Measurements from ENCODE around the gene MSI2.

MSI2 gene

GRCh38 chr17:57365420-57365819 lies 109.1 kb downstream of the MSI2 start:
- no peak for DNase-seq (ENCODE audit: low read depth in 2 of 2)

- DNase-seq (ENCODE audit: low read depth in 2 of 2), result no peak
Measured at GRCh38 chr17:57366177-57366557, 109.8 kb downstream of the MSI2 start.

- no peak for DNase-seq (ENCODE audit: low read depth in 2 of 2)
Measured at GRCh38 chr17:57366558-57367351, 110.4 kb downstream of the MSI2 start.

GRCh38 chr17:57368637-57369336 lies 112.5 kb downstream of the MSI2 start:
- DNase-seq (ENCODE audit: low read depth in 2 of 2), result no peak

- no peak for DNase-seq (ENCODE audit: low read depth in 2 of 2)
Measured at GRCh38 chr17:57369509-57369945, 113.2 kb downstream of the MSI2 start.

GRCh38 chr17:57370037-57370581 lies 113.8 kb downstream of the MSI2 start:
- no peak for DNase-seq (ENCODE audit: low read depth in 2 of 2)

GRCh38 chr17:57370619-57371018 lies 114.3 kb downstream of the MSI2 start:
- DNase-seq (ENCODE audit: low read depth in 2 of 2), result no peak

- DNase-seq (ENCODE audit: low read depth in 2 of 2), result no peak
Measured at GRCh38 chr17:57372156-57372555, 115.8 kb downstream of the MSI2 start.

GRCh38 chr17:57373048-57373447 lies 116.7 kb downstream of the MSI2 start:
- DNase-seq (ENCODE audit: low read depth in 2 of 2), result no peak

- no peak for DNase-seq (ENCODE audit: low read depth in 2 of 2)
Measured at GRCh38 chr17:57373756-57374155, 117.4 kb downstream of the MSI2 start.

GRCh38 chr17:57375040-57375769 lies 118.9 kb downstream of the MSI2 start:
- DNase-seq (ENCODE audit: low read depth in 2 of 2), result no peak

GRCh38 chr17:57375770-57376225 lies 119.5 kb downstream of the MSI2 start:
- no peak for DNase-seq (ENCODE audit: low read depth in 2 of 2)

- no peak for DNase-seq (ENCODE audit: low read depth in 2 of 2)
Measured at GRCh38 chr17:57377094-57377493, 120.8 kb downstream of the MSI2 start.

GRCh38 chr17:57379237-57379894 lies 123.0 kb downstream of the MSI2 start:
- DNase-seq (ENCODE audit: low read depth in 2 of 2), result no peak

- no peak for DNase-seq (ENCODE audit: low read depth in 2 of 2)
Measured at GRCh38 chr17:57379895-57380434, 123.6 kb downstream of the MSI2 start.

GRCh38 chr17:57381498-57381897 lies 125.2 kb downstream of the MSI2 start:
- DNase-seq (ENCODE audit: low read depth in 2 of 2), result no peak

GRCh38 chr17:57384219-57384618 lies 127.9 kb downstream of the MSI2 start:
- no peak for DNase-seq (ENCODE audit: low read depth in 2 of 2)

- DNase-seq (ENCODE audit: low read depth in 2 of 2), result no peak
Measured at GRCh38 chr17:57385975-57386374, 129.7 kb downstream of the MSI2 start.

- DNase-seq (ENCODE audit: low read depth in 2 of 2), result no peak
Measured at GRCh38 chr17:57387575-57387974, 131.3 kb downstream of the MSI2 start.

- no peak for DNase-seq (ENCODE audit: low read depth in 2 of 2)
Measured at GRCh38 chr17:57388131-57388725, 131.9 kb downstream of the MSI2 start.

GRCh38 chr17:57389473-57389872 lies 133.2 kb downstream of the MSI2 start:
- no peak for DNase-seq (ENCODE audit: low read depth in 2 of 2)

Data from stimulated activated CD8-positive, alpha-beta memory T cell treated with anti-CD3 and anti-CD28 coated beads, Interleukin-2, amount 100 ng/mL, for 1 hour (primary cell).